HG03103 (cell line): ENCODE results near the gene MMP10.

ENCODE experiments used
- ATAC-seq: cut with Tn5 transposase; IDR thresholded peaks from one replicate; pipeline ENCODE4 v1.9.1; 2021; ENCODE audit warnings: low read depth; ENCODE audit not compliant: unreplicated experiment

Gene MMP10

DNA sequence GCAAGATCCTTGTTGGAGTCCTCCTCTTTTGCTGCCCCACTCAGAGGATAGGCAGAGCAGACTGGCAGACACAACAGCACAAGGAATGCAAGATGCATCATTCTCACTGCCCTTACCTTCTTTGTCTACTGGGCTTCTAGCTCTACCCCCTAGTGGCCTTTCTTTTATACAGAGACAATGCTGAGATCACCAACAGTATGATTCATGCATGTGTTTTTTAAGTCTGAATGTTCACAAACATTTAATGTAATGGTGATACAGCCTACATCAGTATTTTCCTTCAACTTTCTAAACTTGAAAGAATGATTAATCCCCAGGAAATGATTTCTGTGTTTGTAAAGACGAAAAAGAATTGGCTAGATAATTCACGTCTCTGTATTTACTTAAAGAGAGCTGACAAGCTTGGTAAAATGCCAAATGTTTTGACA, at the start of gene MMP10:
TSS of gene MMP10 (minus strand) at position 138 of the 428 bp plus-strand sequence. CDS start at position 101, 37 bp downstream.
- ATAC-seq: peak; percentile 50

DNA sequence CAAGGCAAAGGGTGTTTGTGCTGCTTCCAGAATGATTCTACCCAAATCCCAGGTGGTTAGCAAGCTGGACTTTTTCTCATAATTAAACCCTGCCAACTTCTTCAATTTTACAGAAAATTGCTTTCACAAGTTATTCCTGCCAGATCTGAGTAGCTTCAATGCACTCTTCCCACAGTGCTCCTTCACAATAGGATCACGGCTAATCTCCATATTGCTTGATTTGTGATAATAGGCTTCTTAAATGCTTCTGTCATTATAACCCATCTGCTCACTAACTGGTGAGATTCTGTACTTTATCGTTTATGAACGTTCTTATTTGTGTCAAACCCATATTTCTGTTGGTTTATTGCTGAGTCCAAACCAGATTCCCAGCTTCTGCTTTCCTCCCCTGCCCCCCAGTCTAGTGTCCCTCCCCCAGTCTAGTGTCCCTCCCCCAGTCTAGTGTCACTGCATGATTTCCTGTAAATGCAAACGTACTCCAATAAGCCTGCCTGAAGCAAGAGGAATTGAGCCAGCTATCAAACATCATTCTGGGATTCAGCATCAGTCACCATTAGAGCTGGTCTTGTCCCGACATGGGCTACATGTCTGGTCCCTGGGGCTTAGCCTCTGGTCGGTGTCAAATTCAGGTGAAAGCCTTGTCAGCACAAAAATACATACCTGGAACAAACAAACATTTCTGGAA, 49.0 kb upstream of the MMP10 start:
- no peak for ATAC-seq

- ATAC-seq: no peak
Observed at GRCh38 chr11:102824556-102824955, 44.1 kb upstream of the MMP10 start.

DNA sequence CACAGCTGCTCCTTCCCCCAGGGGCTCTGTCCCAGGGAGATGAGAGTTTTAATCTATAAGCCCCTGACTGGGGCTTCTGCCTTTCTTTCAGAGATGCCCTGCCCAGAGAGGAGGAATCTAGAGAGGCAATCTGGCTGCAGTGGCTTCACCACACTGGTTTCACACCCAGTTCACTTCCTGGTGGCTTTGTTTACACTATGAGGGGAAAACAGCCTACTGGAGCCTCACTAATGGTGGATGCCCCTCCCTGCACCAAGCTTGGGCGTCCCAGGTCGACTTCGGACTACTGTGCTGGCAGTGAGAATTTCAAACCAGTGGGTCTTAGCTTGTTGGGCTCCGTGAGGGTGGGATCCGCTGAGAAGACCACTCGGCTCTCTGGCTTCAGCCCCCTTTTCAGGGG, 39.1 kb upstream of the MMP10 start:
- no peak for ATAC-seq

- ATAC-seq: no peak
Observed at GRCh38 chr11:102813484-102813883, 33.1 kb upstream of the MMP10 start.

- ATAC-seq: no peak
Observed at GRCh38 chr11:102812188-102812587, 31.8 kb upstream of the MMP10 start.

GRCh38 chr11:102810950-102811660, 30.7 kb upstream of the MMP10 start:
- no peak for ATAC-seq

GRCh38 chr11:102809971-102810370, 29.5 kb upstream of the MMP10 start:
- no peak for ATAC-seq

- no peak for ATAC-seq
Observed at GRCh38 chr11:102807921-102808320, 27.5 kb upstream of the MMP10 start.

GRCh38 chr11:102806296-102806695, 25.9 kb upstream of the MMP10 start:
- ATAC-seq: no peak

- ATAC-seq: no peak
Observed at GRCh38 chr11:102802341-102802740, 21.9 kb upstream of the MMP10 start.

- ATAC-seq: no peak
Observed at GRCh38 chr11:102800767-102801166, 20.3 kb upstream of the MMP10 start.

- ATAC-seq: no peak
Observed at GRCh38 chr11:102799681-102800340, 19.4 kb upstream of the MMP10 start.

DNA sequence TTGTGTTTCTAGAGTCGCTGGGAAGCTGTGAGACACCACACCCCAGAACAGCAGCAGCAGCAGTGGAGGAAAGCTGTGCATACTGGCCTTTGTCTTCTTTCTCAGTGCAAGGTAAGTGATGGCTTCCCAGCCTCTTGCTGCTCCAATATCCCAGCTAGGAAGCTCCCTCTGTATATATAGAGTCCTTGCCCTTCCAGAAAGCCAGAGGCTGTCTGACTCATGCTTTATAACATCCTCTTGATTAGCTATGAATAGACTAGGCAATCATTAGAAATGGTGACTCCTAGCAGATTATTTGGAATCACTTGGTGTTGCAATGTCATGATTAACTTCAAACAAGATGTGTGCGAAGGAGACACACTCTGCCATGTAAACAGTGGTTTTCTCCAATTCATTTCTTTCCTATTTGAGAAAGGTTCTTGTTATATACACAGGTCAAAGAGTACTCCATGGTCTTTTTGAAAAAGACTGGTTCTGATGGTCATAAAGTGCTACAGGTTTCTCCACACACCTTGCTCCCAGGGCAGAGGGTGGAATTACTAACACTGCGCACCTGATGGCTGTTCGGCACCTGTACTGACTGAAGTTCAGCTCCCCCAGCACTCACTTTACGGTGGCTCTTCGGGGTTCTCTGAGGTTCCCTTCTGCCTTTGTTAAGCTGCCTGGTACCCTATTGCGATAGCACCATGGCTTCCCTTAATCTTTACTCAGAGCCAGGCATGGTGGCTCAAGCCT, 17.8 kb upstream of the MMP10 start, which contains the start of gene MMP1:
TSS of gene MMP1 (minus strand) at position 149 of the 735 bp plus-strand sequence. CDS start at position 81, 68 bp downstream.
- ATAC-seq: no peak

DNA sequence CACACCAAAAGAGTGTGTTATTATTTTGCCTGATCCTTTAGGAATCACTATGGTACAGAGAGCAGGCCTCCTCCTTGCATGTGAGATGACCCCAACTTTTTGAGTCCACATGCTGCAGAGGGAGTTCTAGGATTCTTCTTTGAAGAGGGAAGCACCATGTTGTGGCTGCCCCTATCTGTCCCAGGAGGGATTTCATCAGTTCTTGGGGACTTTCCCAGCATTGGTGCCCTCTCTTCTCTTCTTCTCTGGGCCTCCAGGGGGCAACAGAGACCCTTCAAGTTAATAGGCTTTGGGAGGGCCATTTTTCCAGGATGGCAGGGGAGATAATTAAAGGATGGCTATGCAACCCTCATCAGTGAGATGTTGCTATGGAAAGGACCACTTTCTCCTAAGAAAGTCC, 14.0 kb upstream of the MMP10 start:
- peak; percentile 98 for ATAC-seq

GRCh38 chr11:102793677-102794290, 13.4 kb upstream of the MMP10 start:
- no peak for ATAC-seq

DNA sequence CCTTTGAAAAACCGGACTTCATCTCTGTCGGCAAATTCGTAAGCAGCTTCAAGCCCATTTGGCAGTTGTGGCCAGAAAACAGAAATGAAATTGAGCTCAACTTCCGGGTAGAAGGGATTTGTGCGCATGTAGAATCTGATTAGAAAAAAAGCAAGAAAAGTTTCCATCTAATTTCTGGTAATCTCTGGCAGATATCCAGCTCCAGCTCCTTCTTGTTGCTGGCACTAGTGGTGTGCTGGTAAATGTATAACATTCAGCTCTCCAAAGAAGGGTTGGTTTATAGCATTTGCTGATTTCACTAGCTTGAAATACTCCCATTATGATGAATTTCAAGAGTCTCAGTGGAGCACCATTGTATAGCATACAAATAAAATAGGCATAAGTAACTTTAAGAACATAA, 12.2 kb upstream of the MMP10 start:
- no peak for ATAC-seq

- no peak for ATAC-seq
Observed at GRCh38 chr11:102791271-102792036, 11.0 kb upstream of the MMP10 start.

- ATAC-seq: no peak
Observed at GRCh38 chr11:102788334-102788995, 8.0 kb upstream of the MMP10 start.
